Osteoblast (primary cell): ENCODE measurements around the gene MMD. TPM values are rescaled to one million over a fixed set of nuclear protein-coding genes. Genes with fewer than 3 reads are reported as not detected.
A peak's percentile ranks its signal among the peaks of the same experiment; 100 is the strongest.

ENCODE experiments used
- DNase-seq: peaks from one replicate; pipeline ENCODE4 v3.0.0; 2011; ENCODE audit warnings: low spot score, mixed read lengths; ENCODE audit not compliant: insufficient read length; ENCODE audit errors: missing footprints
- H2AFZ ChIP-seq: 2 replicates; pipeline ENCODE4 v1.6.0; 2011; ENCODE audit warnings: mild to moderate bottlenecking, low read length
- H3K27ac ChIP-seq: 2 replicates; pipeline ENCODE4 v1.5.1; 2011; ENCODE audit warnings: mild to moderate bottlenecking, low read depth, low read length, moderate library complexity
- H3K27me3 ChIP-seq: 2 replicates; pipeline ENCODE4 v1.6.0; 2012; ENCODE audit warnings: mild to moderate bottlenecking, control low read depth, inconsistent platforms, low read length, moderate library complexity; ENCODE audit not compliant: insufficient read depth
- H3K36me3 ChIP-seq: 2 replicates; pipeline ENCODE4 v1.5.1; 2011; ENCODE audit warnings: mild to moderate bottlenecking, low read length, control low read depth, moderate library complexity; ENCODE audit not compliant: insufficient read depth
- H3K4me1 ChIP-seq: 2 replicates; pipeline ENCODE4 v1.5.1; 2011; ENCODE audit warnings: mild to moderate bottlenecking, low read length, control low read depth, moderate library complexity; ENCODE audit not compliant: insufficient read depth
- H3K4me2 ChIP-seq: 2 replicates; pipeline ENCODE4 v1.6.0; 2011; ENCODE audit warnings: mild to moderate bottlenecking, low read length; ENCODE audit not compliant: insufficient read depth
- H3K4me3 ChIP-seq: fragments of 200-600 bp; sonication (generic); 3 replicates; pipeline ENCODE4 v1.5.1; 2012; ENCODE audit warnings: mild to moderate bottlenecking, low read length, inconsistent platforms; ENCODE audit not compliant: insufficient read depth
- H3K79me2 ChIP-seq: 2 replicates; pipeline ENCODE4 v1.6.0; 2012; ENCODE audit warnings: mild to moderate bottlenecking, low read length, control low read depth, inconsistent platforms; ENCODE audit not compliant: insufficient read depth
- H3K9me3 ChIP-seq: 2 replicates; pipeline ENCODE4 v1.5.1; 2011; ENCODE audit warnings: low read depth, low read length, control low read depth
- H4K20me1 ChIP-seq: 2 replicates; pipeline ENCODE4 v1.6.0; 2012; ENCODE audit warnings: mild to moderate bottlenecking, low read length, control low read depth; ENCODE audit not compliant: insufficient read depth
- total RNA-seq: library from RNA; depleted of rRNA; stranded (reverse); fragments of >200 nt; gene quantifications from 2 replicates; pipeline ENCODE4 v1.2.3, GENCODE V29; 2012
- TF ChIP-seq, protein P1 (sequence below): IDR thresholded peaks from 2 replicates; pipeline ENCODE4 v1.5.1; 2011; ENCODE audit warnings: mild to moderate bottlenecking, low read depth, low read length, moderate library complexity; ENCODE audit errors: extremely low read depth

MMD gene
- total RNA-seq, 1 donor: 6.5 TPM

- DNase-seq: peak; percentile 71
- TF ChIP-seq, protein P1, sequence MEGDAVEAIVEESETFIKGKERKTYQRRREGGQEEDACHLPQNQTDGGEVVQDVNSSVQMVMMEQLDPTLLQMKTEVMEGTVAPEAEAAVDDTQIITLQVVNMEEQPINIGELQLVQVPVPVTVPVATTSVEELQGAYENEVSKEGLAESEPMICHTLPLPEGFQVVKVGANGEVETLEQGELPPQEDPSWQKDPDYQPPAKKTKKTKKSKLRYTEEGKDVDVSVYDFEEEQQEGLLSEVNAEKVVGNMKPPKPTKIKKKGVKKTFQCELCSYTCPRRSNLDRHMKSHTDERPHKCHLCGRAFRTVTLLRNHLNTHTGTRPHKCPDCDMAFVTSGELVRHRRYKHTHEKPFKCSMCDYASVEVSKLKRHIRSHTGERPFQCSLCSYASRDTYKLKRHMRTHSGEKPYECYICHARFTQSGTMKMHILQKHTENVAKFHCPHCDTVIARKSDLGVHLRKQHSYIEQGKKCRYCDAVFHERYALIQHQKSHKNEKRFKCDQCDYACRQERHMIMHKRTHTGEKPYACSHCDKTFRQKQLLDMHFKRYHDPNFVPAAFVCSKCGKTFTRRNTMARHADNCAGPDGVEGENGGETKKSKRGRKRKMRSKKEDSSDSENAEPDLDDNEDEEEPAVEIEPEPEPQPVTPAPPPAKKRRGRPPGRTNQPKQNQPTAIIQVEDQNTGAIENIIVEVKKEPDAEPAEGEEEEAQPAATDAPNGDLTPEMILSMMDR: no peak
- H3K4me1 ChIP-seq: peaks cover 54% of the 10 kb centered on the region
- peak overlapping the region; percentile 65 for H3K27ac ChIP-seq
- no peak overlapping the region for H3K4me3 ChIP-seq
- H3K9me3 ChIP-seq: no peaks in the 10 kb centered on the region
- no peaks in the 10 kb centered on the region for H3K79me2 ChIP-seq
- H3K27me3 ChIP-seq: no peaks in the 10 kb centered on the region
- no peak overlapping the region for H2AFZ ChIP-seq
- H4K20me1 ChIP-seq: no peaks in the 10 kb centered on the region
- no peak overlapping the region for H3K4me2 ChIP-seq
- H3K36me3 ChIP-seq: no peaks in the 10 kb centered on the region
Measured at GRCh38 chr17:55452139-55452790, 30.6 kb upstream of the MMD start.

DNA sequence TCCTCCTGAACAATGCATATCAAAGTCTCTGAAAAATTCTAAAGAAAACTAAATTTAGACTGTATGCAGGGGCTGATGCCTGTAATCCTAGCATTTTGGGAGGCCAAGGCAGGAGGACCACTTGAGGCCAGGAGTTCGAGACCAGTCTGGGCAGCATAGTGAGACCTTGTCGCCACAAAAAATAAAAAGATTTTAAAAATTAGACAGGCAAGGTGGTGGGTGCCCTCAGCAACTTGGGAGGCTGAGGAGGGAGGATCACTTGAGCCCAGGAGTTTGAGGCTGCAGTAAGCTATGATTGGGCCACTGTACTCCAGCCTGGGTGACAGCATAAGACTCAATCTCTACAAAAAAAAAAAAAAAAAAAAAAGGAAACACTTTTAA lies 30.1 kb upstream of the MMD start:
- H2AFZ ChIP-seq: no peak overlapping the region
- no peak overlapping the region for H3K27ac ChIP-seq
- no peak overlapping the region for H3K4me3 ChIP-seq
- no peaks in the 10 kb centered on the region for H3K27me3 ChIP-seq
- H4K20me1 ChIP-seq: no peaks in the 10 kb centered on the region
- TF ChIP-seq, protein P1: no peak
- no peak overlapping the region for H3K4me2 ChIP-seq
- no peaks in the 10 kb centered on the region for H3K9me3 ChIP-seq
- no peak for DNase-seq
- no peaks in the 10 kb centered on the region for H3K79me2 ChIP-seq
- H3K4me1 ChIP-seq: peaks cover 52% of the 10 kb centered on the region
- no peaks in the 10 kb centered on the region for H3K36me3 ChIP-seq

GRCh38 chr17:55451203-55451641 lies 29.6 kb upstream of the MMD start:
- H3K27ac ChIP-seq: no peak overlapping the region
- peaks cover 47% of the 10 kb centered on the region for H3K4me1 ChIP-seq

GRCh38 chr17:55450232-55450825 lies 28.7 kb upstream of the MMD start:
- Histone ChIP-seq H3K27ac (no peak overlapping the region), H2AFZ (no peak overlapping the region), H3K4me2 (no peak overlapping the region), H4K20me1 (no peaks in the 10 kb centered on the region), H3K4me3 (no peak overlapping the region), H3K79me2 (no peaks in the 10 kb centered on the region), H3K9me3 (no peaks in the 10 kb centered on the region), H3K4me1 (peaks cover 38% of the 10 kb centered on the region), H3K27me3 (no peaks in the 10 kb centered on the region), H3K36me3 (no peaks in the 10 kb centered on the region)
- TF ChIP-seq, protein P1: no peak
- no peak for DNase-seq

More at GRCh38 chr17:55451203-55451641, 29.6 kb upstream of the MMD start:
- Histone ChIP-seq H3K9me3 (no peaks in the 10 kb centered on the region), H3K4me3 (no peak overlapping the region), H3K4me2 (no peak overlapping the region), H3K79me2 (no peaks in the 10 kb centered on the region), H2AFZ (no peak overlapping the region), H4K20me1 (no peaks in the 10 kb centered on the region), H3K36me3 (no peaks in the 10 kb centered on the region), H3K27me3 (no peaks in the 10 kb centered on the region)
- DNase-seq: no peak
- TF ChIP-seq, protein P1: no peak
